HL-60 (cell line): ENCODE measurements around the gene SH3PXD2A.

ENCODE experiments used
- CTCF ChIP-seq: IDR thresholded peaks from one replicate; pipeline ENCODE4 v1.5.1; 2011; ENCODE audit warnings: low read length, control low read depth, inconsistent platforms; ENCODE audit not compliant: insufficient read depth
- SPI1 ChIP-seq: IDR thresholded peaks from 2 replicates; pipeline ENCODE4 v1.6.1; 2012; ENCODE audit warnings: low read depth, mild to moderate bottlenecking, borderline replicate concordance

- TF ChIP-seq CTCF (no peak), SPI1 (no peak)
Observed at GRCh38 chr10:103646304-103646703, 209.1 kb downstream of the SH3PXD2A start.
